GM10248 (cell line): ENCODE results near the gene SF3B1.
"Not testable (repeated sequence)": the region's sequence is repeated elsewhere in the genome, so short reads cannot be mapped to it uniquely, and the experiment has no call there.

Experiments used
- CTCF ChIA-PET: fragments of 300-600 bp; sonication (Branson Sonifier 250); formaldehyde crosslinking; extraction: SDS; loops from one replicate; lab custom pipeline; 2021; ENCODE audit warnings: antibody characterized with exemption; lab: Yijun Ruan, JAX
- POLR2A ChIA-PET: fragments of 350-650 bp; sonication (Branson Sonifier 250); formaldehyde crosslinking; extraction: SDS; loops from one replicate; lab custom pipeline; 2020; ENCODE audit warnings: antibody characterized with exemption; lab: Yijun Ruan, JAX
- DNase-seq: peaks from one replicate; pipeline ENCODE4 v3.0.0; 2012; ENCODE audit errors: extremely low spot score
- TF ChIP-seq, protein P1 (sequence below): IDR thresholded peaks from 2 replicates; pipeline ENCODE4 v1.5.1; 2012; ENCODE audit warnings: mild to moderate bottlenecking, low read depth; ENCODE audit errors: extremely low read depth, missing control alignments, control extremely low read depth

Gene SF3B1

DNA sequence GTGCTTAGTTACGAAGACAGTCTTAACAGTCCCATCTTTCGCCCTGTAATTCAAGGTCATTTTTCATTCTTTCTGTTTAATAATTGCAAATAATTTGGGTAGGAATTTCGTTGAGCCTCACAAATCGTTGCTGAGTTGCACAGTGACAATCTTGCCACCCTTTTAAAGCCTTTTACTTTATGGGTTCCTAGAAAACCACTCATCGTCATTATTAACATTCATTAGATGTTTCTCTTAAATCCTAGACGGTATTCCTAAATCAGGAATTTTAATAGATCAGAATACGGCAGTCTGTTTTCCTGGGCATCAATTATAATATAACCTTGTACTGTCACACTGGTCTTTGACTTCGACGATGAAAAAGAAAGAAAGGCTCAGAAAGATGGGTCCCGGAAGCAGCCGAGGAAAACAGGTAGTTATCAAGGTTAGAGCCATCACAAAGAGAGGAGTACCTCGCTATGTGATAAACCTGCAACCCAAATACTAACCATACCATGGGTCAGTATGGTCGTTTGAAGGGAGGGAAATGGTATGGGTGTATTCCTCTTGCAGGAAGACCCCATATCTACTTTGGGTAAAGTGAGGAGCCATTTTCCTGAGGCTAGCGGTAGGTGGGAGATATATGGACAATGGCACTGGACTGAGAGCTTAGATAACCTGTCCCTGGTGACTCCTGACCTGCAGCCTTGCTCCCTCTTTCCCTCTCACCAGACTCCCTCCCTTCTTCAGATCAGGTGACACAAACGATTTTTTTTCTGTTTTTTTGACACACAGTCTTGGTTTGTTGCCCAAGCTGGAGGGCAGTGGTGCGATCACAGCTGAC is 981 bp upstream of the SF3B1 start:
- CTCF ChIA-PET = interaction anchor here (6.9 kb wide), 1 partner anchor 15 kb away, joined by 45 read pairs; the partner anchor contains the start of gene COQ10B
- no peak for DNase-seq
- POLR2A ChIA-PET = interaction anchor here (3.7 kb wide), 1 partner anchor 17 kb away, joined by 13 read pairs; the partner anchor contains the start of gene COQ10B
- TF ChIP-seq, protein P1, sequence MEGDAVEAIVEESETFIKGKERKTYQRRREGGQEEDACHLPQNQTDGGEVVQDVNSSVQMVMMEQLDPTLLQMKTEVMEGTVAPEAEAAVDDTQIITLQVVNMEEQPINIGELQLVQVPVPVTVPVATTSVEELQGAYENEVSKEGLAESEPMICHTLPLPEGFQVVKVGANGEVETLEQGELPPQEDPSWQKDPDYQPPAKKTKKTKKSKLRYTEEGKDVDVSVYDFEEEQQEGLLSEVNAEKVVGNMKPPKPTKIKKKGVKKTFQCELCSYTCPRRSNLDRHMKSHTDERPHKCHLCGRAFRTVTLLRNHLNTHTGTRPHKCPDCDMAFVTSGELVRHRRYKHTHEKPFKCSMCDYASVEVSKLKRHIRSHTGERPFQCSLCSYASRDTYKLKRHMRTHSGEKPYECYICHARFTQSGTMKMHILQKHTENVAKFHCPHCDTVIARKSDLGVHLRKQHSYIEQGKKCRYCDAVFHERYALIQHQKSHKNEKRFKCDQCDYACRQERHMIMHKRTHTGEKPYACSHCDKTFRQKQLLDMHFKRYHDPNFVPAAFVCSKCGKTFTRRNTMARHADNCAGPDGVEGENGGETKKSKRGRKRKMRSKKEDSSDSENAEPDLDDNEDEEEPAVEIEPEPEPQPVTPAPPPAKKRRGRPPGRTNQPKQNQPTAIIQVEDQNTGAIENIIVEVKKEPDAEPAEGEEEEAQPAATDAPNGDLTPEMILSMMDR = no peak

DNA sequence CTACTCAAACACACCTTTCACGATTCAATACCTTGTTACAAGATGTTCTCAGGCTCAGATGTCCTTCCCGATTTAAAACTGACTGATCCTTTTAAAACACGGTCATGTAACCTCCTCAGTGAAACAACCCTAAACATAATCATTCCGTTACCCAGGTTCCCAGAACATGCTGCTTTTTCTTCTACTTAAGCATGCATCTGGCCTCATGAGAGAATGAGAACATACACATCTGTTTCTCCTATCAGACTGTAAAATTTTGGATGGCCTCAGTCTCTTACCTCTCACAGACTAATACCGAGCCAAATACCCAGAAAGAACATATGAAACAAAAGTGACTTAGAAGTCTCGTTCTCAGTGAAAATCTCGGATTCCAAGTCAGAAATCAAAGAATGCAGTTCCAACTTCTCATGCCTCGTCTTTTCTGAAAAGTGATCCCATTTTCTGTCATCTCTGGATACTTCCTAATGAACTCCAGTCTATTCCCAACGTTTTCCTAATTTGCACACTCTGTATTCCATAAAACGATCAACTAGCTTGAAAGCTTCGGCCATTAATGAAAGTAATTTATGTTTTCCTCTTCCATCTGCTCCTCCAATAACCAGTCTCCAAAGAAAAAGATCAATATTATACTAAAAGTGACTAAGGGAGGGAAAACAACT is 919 bp downstream of the SF3B1 start:
- no peak for DNase-seq
- ChIA-PET POLR2A (no interaction called here), CTCF (interaction anchor here (1.4 kb wide), 1 partner anchor 19 kb away, joined by 3 read pairs; the partner anchor contains the start of gene COQ10B)
- TF ChIP-seq, protein P1 = no peak

DNA sequence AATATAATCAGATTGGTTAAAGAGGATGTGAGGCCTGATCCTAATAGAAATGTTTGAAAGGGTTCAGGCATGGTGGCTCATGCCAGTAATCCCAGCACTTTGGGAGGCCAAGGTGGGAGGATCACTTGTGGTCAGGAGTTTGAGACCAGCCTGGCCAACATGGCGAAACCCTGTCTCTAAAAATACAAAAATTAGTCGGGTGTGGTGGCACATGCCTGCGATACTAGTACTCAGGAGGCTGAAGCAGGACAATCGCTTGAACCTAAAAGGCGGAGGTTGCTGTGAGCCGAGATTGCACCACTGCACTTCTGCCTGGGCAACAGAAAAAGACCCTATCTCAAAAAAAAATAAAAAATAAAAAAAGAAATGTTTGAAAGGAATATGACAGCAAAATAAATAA is 2.3 kb downstream of the SF3B1 start:
- DNase-seq, POLR2A ChIA-PET: not testable (repeated sequence)
- CTCF ChIA-PET = interaction anchor here (0.9 to 2.0 kb wide), 3 partner anchors 8 to 21 kb away, joined by 3 to 4 read pairs (median 4); partner anchors contain the start of gene COQ10B

DNA sequence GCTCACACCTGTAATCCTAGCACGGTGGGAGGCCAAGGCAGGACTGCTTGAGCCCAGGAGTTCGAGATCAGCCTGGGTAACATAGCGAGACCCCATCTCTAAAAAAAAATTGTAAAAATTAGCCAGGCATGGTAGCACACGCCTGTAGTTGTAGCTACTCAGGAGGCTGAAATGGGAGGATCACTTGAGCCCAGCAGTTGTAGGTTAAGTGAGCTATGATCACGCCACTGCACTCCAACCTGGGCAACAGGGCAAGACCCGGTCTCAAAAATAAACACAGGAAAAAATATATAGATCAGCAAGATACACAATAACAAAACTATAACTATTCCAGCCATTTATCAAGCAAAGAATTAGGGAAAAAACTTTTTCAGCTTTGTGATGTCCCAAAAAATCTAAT is 3.0 kb downstream of the SF3B1 start:
- POLR2A ChIA-PET = no interaction called here
- TF ChIP-seq, protein P1 = no peak
- DNase-seq = no peak
- CTCF ChIA-PET = interaction anchor here (0.8 to 2.0 kb wide), 3 partner anchors 10 to 22 kb away, joined by 3 to 4 read pairs (median 4); no protein-coding TSS in a partner anchor

DNA sequence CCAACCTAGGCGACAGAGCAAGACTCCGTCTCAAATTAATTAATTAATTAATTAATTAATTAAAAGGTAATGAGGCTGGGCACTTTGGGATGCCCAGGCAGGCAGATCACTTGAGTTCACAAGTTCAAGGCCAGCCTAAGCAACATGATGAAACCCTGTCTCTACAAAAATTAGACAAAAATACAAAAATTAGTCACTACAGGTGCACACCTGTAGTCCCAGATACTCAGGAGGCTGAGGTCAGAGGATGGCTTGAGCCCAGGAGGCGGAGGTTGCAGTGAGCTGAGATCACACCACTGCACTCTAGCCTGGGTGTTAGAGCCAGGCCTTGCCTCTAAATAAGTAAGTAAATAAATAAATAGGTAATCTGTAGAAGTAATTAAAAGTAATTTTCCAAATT is 6.8 kb downstream of the SF3B1 start:
- TF ChIP-seq, protein P1 = no peak
- POLR2A ChIA-PET = no interaction called here

DNA sequence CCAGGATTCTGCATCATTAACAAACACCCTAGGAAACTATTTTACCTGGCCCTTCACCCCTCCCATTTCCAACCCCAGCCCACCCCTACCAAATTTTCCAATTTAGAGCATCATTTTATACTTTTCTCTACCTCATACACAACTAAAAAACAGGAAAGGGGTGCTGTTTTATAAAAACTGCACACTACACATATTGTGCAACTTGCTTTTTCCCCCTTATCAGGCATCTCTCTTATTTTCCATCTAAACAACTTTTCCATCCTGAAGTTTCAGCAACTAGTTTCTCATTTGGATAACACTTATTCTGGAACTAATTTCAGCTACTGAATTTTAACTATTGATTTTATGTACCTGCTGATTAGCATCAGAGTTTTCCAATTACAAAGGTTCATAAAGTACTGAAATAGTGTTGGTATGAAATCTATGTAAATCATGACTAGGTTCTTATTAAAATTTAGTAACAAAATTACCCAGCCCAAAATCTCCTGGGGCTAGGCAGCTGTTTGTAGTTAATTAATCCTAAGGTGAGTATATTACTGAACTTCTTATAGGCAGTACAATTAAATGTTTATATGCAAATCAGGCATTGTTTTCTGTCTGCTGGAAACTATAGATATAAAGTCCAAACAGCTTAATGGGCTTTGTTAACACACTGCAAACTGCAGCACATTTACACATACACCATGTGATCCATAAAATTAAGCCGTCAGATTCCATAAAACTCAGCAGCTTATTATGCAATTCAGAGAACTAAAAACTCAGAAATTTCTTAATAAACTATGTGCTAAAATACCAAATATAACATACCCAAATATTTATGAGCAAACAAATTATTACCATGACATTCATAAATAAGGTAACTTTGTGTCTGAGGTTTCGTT is 7.9 kb downstream of the SF3B1 start:
- ChIA-PET CTCF (interaction anchor here (1.2 to 1.3 kb wide), 2 partner anchors 24 to 32 kb away, joined by 3 read pairs; no protein-coding TSS in a partner anchor), POLR2A (no interaction called here)
- DNase-seq = no peak
- TF ChIP-seq, protein P1 = no peak

More for the DNA sequence above, 6.8 kb downstream of the SF3B1 start:
- no peak for DNase-seq
- CTCF ChIA-PET = interaction anchor here (1.3 kb wide), 1 partner anchor 31 kb away, joined by 3 read pairs; no protein-coding TSS in a partner anchor
